Activated CD4-positive, alpha-beta memory T cell treated with anti-CD3 and anti-CD28 coated beads, Interleukin-2, amount 10 ng/mL, durations not matched to agents 7 days and 5 days (primary cell): ENCODE results near the gene DDX59. TPM values are rescaled to one million over a fixed set of nuclear protein-coding genes. Genes with fewer than 3 reads are reported as not detected.

Experiments
- CTCF ChIA-PET: fragments of 350-600 bp; sonication (Branson Sonifier 250); formaldehyde crosslinking; loops from one replicate; lab custom pipeline; 2021; ENCODE audit warnings: antibody characterized with exemption, inconsistent platforms; lab: Charles Lee
- POLR2A ChIA-PET: fragments of 350-600 bp; sonication (Branson Sonifier 250); formaldehyde crosslinking; loops from one replicate; lab custom pipeline; 2021; ENCODE audit warnings: antibody characterized with exemption; lab: Charles Lee
- DNase-seq: peaks from one replicate; pipeline ENCODE4 v3.0.0-alpha.2; 2020
- H3K27ac Mint-ChIP-seq: one replicate; pipeline ENCODE4 v1.8.0; 2021; ENCODE audit warnings: mild to moderate bottlenecking, mixed read lengths
- H3K27me3 Mint-ChIP-seq: one replicate; pipeline ENCODE4 v1.8.0; 2021; ENCODE audit warnings: mixed read lengths
- H3K36me3 Mint-ChIP-seq: one replicate; pipeline ENCODE4 v1.8.0; 2021; ENCODE audit warnings: low read depth, mixed read lengths
- H3K4me1 Mint-ChIP-seq: one replicate; pipeline ENCODE4 v1.8.0; 2021; ENCODE audit warnings: mixed read lengths
- H3K4me3 Mint-ChIP-seq: one replicate; pipeline ENCODE4 v1.8.0; 2021; ENCODE audit warnings: mild to moderate bottlenecking, mixed read lengths
- H3K9me3 Mint-ChIP-seq: one replicate; pipeline ENCODE4 v1.8.0; 2021; ENCODE audit warnings: mixed read lengths
- total RNA-seq, 2 experiments: library from RNA; stranded (reverse); gene quantifications; one replicate each; pipeline ENCODE4 v1.2.3, GENCODE V29; 2021

The DDX59 gene
- total RNA-seq, 2 experiments from 2014 or later = 32.1 to 34.0 TPM

DNA sequence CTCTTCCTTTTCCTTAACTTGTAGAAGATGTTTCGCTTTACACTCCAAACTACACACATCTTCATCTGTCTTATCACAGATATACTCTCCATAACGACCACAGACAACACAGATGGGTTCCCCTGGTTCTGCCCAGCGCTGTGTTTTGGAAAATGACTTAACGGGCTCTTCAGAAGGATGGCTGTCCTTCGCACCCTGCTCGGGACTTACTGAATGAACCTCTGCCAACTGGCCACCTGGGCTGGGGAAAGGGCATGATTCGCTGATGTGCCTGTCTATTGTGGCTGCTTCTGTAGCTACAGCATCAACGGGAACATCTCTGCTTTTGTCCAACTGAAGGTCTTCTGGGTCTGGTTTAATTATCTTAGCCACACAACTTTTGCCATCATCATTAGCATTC, 3.4 kb downstream of the DDX59 start:
- Mint-ChIP-seq H3K4me3 (no peak overlapping the region), H3K4me1 (peaks cover 45% of the 10 kb centered on the region), H3K27me3 (no peaks in the 10 kb centered on the region), H3K9me3 (no peaks in the 10 kb centered on the region), H3K27ac (no peak overlapping the region), H3K36me3 (peaks cover 51% of the 10 kb centered on the region)
- ChIA-PET CTCF (no interaction called here), POLR2A (no interaction called here)
- no peak for DNase-seq

DNA sequence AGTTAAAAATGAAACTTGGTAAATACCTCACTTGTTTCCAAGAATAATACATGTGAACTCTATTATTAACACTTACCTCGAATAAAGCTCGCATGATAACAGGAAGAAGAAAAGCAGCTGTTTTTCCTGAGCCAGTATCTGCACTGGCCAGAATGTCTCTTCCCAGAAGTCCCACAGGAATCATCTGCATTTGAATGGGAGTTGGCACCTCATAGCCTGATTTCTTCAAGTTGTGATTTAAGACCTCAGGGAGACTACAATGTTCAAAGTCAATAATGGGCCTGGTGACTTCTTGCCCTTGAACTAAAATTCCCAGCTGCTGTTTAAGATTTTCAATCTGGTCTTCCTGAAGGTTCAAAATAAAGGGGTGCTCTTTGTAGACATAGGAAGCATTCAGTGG, 3.8 kb downstream of the DDX59 start:
- ChIA-PET CTCF (interaction anchor here (0.7 kb wide), 2 partner anchors 17 to 44 kb away, joined by 4 to 5 read pairs; no protein-coding TSS in a partner anchor), POLR2A (no interaction called here)
- DNase-seq = no peak
- H3K27me3 Mint-ChIP-seq = no peaks in the 10 kb centered on the region
- no peak overlapping the region for H3K4me3 Mint-ChIP-seq
- H3K27ac Mint-ChIP-seq = no peak overlapping the region
- peaks cover 55% of the 10 kb centered on the region for H3K36me3 Mint-ChIP-seq
- no peaks in the 10 kb centered on the region for H3K9me3 Mint-ChIP-seq
- peaks cover 40% of the 10 kb centered on the region for H3K4me1 Mint-ChIP-seq

DNA sequence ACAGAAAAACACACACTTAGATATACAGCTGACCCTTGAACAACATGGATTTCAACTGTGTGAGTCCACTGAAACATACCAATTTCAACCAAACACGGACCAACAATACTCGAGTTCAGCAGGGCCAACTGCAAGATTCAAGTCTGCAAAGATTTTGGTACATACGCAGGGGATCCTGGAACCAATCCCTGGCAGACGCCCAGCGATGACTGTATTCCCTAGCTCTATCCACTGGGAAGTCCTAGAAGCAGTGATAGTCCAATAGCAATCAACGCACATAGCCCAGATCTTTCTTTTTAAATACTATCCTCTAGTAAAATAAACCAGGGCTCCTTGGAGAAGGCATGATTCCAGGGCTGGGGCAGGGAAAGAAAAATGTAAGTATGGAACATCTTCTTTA, 9.0 kb downstream of the DDX59 start:
- POLR2A ChIA-PET = interaction anchor here (5.4 kb wide), 1 partner anchor 9 kb away, joined by 23 read pairs; the partner anchor contains the start of gene DDX59
- Mint-ChIP-seq H3K27ac (no peak overlapping the region), H3K27me3 (no peaks in the 10 kb centered on the region), H3K4me3 (no peak overlapping the region), H3K36me3 (peaks cover 79% of the 10 kb centered on the region), H3K9me3 (no peaks in the 10 kb centered on the region), H3K4me1 (peaks cover 26% of the 10 kb centered on the region)
- no peak for DNase-seq
- CTCF ChIA-PET = interaction anchor here (1.3 kb wide), 1 partner anchor 39 kb away, joined by 3 read pairs; no protein-coding TSS in a partner anchor

DNA sequence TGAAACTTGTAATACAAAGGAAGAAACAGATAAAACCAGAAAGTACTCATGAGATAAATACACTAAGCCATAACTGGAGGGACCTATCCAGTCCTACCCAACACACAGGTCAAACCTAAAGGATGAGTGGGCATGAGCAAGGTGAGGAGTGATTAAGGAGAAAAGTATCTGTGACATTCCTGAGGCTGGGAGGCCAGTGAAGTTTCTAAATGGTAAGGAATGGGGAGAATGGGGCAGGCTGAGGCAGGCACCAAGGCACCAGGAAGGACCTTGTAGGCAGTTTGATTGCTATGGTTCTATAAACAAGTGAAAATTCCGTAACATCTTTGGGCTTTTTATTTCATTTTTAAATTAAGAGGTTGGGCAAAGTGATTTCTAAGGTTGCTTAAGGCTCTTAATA, 10.4 kb downstream of the DDX59 start:
- POLR2A ChIA-PET = interaction anchor here (5.4 kb wide), 1 partner anchor 10 kb away, joined by 23 read pairs; the partner anchor contains the start of gene DDX59

DNA sequence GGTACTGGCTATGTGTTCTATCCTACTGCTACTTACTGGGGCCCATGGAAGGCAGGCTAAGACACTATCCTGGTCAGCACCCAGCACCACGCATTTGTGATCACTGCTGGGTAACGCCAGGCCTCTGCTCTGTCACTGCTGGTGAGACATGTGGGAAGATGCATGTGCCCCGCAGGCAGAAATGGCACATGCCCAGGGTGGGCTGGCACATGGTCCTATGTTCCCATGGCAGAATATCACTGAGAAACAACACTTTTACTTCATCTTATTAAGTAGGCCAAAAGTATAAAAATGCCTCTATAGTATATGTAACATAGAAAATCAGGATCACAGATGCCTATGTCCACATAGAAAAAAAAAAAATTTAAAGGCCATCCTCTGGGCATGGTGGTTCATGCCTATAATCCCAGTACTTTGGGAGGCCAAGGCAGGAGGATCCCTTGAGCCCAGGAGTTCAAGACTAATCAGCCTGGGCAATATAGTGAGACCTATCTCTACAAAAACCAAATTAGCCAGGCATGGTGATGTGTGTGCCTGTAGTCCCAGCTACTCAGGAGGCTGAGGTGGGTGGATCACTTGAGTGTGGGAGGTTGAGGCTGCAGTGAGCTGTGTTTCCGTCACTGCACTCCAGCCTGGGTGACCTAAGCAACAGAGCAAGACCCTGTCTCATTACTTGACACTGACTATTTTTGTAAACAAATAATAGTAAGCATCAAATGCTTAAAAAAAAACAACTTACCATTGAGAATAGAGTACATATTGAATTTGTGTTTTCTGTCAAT, 11.5 kb downstream of the DDX59 start:
- peaks cover 35% of the 10 kb centered on the region for H3K4me1 Mint-ChIP-seq
- no peaks in the 10 kb centered on the region for H3K9me3 Mint-ChIP-seq
- DNase-seq = no peak
- CTCF ChIA-PET = interaction anchor here (1.0 kb wide), 1 partner anchor 12 kb away, joined by 4 read pairs; the partner anchor contains the start of gene DDX59
- H3K27ac Mint-ChIP-seq = no peak overlapping the region
- no peak overlapping the region for H3K4me3 Mint-ChIP-seq
- no peaks in the 10 kb centered on the region for H3K27me3 Mint-ChIP-seq
- POLR2A ChIA-PET = interaction anchor here (5.4 kb wide), 1 partner anchor 11 kb away, joined by 23 read pairs; the partner anchor contains the start of gene DDX59
- H3K36me3 Mint-ChIP-seq = peaks cover 81% of the 10 kb centered on the region

More for the DNA sequence above, 10.4 kb downstream of the DDX59 start:
- CTCF ChIA-PET = interaction anchor here (1.0 to 1.3 kb wide), 2 partner anchors 11 to 37 kb away, joined by 3 to 4 read pairs; partner anchors contain the start of gene DDX59
- H3K27ac Mint-ChIP-seq = no peak overlapping the region
- H3K27me3 Mint-ChIP-seq = no peaks in the 10 kb centered on the region
- no peak for DNase-seq
- H3K4me3 Mint-ChIP-seq = no peak overlapping the region
- H3K36me3 Mint-ChIP-seq = peaks cover 81% of the 10 kb centered on the region
- peaks cover 33% of the 10 kb centered on the region for H3K4me1 Mint-ChIP-seq
- no peaks in the 10 kb centered on the region for H3K9me3 Mint-ChIP-seq

DNA sequence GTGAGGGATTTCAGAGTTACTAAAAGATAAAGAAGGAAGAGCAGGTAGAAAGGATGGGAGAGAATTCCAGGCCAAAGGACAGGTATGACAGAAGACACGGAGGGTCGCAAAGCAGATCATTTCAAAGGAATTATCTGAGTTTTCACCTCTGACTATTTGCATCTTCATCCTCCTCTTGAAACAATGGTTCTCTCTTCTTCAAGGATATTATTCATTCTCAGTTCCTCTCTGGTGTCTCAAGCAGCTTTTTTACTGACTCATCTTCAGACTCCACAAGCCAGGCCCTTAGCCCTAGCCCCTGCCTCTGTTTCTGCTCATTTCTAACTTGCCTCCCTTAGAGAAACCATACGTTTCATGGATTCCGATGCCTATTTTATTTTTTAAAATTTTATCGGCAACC, 15.0 kb downstream of the DDX59 start:
- ChIA-PET CTCF (no interaction called here), POLR2A (no interaction called here)
- no peaks in the 10 kb centered on the region for H3K27me3 Mint-ChIP-seq
- H3K36me3 Mint-ChIP-seq = peaks cover 60% of the 10 kb centered on the region
- no peak overlapping the region for H3K4me3 Mint-ChIP-seq
- H3K27ac Mint-ChIP-seq = peak overlapping the region; percentile 8
- no peaks in the 10 kb centered on the region for H3K9me3 Mint-ChIP-seq
- H3K4me1 Mint-ChIP-seq = peaks cover 35% of the 10 kb centered on the region
- DNase-seq = no peak

DNA sequence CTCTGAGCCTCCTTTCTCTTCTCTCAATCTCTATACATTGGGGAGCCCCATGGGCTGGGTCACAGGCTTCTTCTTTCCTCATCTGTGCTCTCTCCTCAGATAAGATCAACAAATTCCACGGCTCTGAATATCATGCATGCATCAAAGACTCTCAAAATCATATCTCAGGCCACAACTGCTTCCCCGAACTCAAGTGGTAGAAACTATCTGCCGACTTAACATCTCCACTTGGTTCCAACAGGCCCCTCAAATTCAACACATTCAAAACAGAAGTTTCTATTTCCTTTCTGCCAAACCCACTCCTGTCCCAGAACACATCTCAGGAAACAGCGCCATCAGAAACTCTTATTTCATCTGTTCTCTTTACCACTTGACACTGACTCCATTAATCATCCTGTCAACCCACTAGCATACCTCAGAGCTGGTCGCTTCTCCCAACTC, 16.7 kb downstream of the DDX59 start:
- ChIA-PET CTCF (no interaction called here), POLR2A (interaction anchor here (1.1 kb wide), 1 partner anchor 16 kb away, joined by 3 read pairs; the partner anchor contains the start of gene DDX59)
- Mint-ChIP-seq H3K36me3 (peaks cover 54% of the 10 kb centered on the region), H3K4me1 (peaks cover 35% of the 10 kb centered on the region), H3K27ac (peak overlapping the region; percentile 20), H3K4me3 (no peak overlapping the region), H3K9me3 (no peaks in the 10 kb centered on the region), H3K27me3 (no peaks in the 10 kb centered on the region)
- DNase-seq = no peak

DNA sequence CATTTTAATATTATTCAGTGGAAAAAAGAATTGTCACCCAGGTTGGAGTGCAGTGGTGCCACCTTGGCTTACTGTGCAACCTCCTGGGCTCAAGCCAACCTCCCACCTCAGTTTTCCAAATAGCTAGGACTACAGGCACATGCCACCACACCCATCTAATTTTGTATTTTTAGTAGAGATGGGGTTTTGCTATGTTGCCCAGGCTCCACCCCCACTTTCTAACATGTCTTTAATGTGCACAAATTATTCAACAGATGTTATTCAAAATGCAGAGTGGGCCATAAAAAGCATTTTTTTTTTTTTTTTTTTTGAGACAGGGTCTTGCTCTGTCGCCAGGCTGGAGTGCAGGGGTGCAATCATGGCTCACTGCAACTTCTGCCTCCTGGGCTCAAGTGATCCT, 17.3 kb downstream of the DDX59 start:
- Mint-ChIP-seq H3K36me3 (peaks cover 51% of the 10 kb centered on the region), H3K27me3 (no peaks in the 10 kb centered on the region), H3K4me3 (no peak overlapping the region), H3K9me3 (no peaks in the 10 kb centered on the region), H3K4me1 (peaks cover 35% of the 10 kb centered on the region), H3K27ac (no peak overlapping the region)
- POLR2A ChIA-PET = no interaction called here
- CTCF ChIA-PET = no interaction called here
- DNase-seq = no peak

DNA sequence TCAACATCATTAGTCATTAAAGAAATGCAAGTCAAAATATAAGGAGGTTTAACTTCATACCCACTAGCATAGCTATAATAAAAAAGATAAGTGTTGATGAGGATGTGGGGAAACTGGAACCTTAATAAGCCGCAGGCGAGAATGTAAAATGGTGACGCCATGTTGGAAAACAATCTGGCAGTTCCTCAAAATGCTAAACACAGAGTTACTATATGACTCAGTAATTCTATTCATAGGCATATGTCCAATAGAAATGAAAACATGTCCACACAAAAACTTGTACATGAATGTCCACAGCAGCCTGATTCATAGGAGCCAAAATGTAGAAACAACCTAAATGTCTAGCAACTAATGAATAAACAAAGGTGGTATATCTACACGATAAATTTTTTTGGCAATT, 23.2 kb downstream of the DDX59 start:
- Mint-ChIP-seq H3K36me3 (peaks cover 34% of the 10 kb centered on the region), H3K4me3 (no peak overlapping the region), H3K9me3 (no peaks in the 10 kb centered on the region), H3K27ac (no peak overlapping the region), H3K4me1 (peaks cover 2% of the 10 kb centered on the region), H3K27me3 (no peaks in the 10 kb centered on the region)
- DNase-seq = no peak
- ChIA-PET POLR2A (interaction anchor here (0.9 kb wide), 1 partner anchor 23 kb away, joined by 3 read pairs; the partner anchor contains the start of gene DDX59), CTCF (interaction anchor here (1.1 kb wide), 1 partner anchor 334 kb away, joined by 3 read pairs; no protein-coding TSS in a partner anchor)

DNA sequence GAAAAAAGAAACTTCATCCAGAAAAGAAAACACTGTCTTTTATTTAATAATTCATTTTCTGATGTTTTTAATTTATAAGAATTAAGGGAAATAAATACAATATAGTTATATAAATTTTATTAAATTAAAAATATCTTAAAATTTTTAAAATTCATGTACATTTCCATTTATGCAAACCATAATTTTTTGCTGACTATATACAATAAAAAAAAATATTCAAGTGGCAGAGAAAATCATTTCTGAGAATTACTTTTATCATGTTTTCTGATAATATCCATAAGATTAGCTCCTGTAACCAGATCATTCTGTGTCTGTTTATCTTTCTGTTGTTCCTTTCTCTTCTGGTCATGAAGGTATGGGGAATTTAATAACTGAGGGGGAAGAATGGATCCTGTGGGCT, 25.7 kb downstream of the DDX59 start:
- Mint-ChIP-seq H3K9me3 (no peaks in the 10 kb centered on the region), H3K27ac (no peak overlapping the region), H3K4me3 (no peak overlapping the region), H3K36me3 (peaks cover 34% of the 10 kb centered on the region), H3K27me3 (no peaks in the 10 kb centered on the region), H3K4me1 (peaks cover 9% of the 10 kb centered on the region)
- no peak for DNase-seq
- CTCF ChIA-PET = interaction anchor here (0.6 kb wide), 1 partner anchor 22 kb away, joined by 3 read pairs; no protein-coding TSS in a partner anchor
- POLR2A ChIA-PET = interaction anchor here (1.3 kb wide), 1 partner anchor 16 kb away, joined by 4 read pairs; no protein-coding TSS in a partner anchor

DNA sequence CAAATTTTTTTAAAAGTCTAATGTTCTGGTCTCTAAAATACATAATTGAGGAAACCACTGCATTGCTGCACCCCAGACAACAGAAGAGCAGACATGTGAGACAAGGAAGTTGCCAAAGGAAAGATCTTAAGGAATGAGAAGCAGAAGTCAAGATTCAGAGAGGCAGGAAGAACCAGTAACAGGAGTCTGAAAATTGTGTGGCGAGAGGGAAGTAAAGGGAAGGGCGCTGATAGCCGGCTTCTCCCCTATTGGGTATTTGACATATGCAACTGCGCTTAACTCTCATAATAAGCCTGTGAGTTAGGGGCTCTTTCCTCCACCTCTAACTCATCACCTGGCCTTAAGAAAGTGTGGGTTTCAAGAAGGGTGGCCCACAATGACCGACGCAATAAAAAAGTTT, 27.2 kb downstream of the DDX59 start:
- DNase-seq = no peak
- peaks cover 13% of the 10 kb centered on the region for H3K4me1 Mint-ChIP-seq
- ChIA-PET CTCF (interaction anchor here (1.0 kb wide), 1 partner anchor 27 kb away, joined by 3 read pairs; the partner anchor contains the start of gene DDX59), POLR2A (interaction anchor here (1.3 kb wide), 1 partner anchor 15 kb away, joined by 4 read pairs; no protein-coding TSS in a partner anchor)
- no peaks in the 10 kb centered on the region for H3K9me3 Mint-ChIP-seq
- H3K27me3 Mint-ChIP-seq = no peaks in the 10 kb centered on the region
- H3K36me3 Mint-ChIP-seq = peaks cover 25% of the 10 kb centered on the region
- H3K27ac Mint-ChIP-seq = no peak overlapping the region
- no peak overlapping the region for H3K4me3 Mint-ChIP-seq

DNA sequence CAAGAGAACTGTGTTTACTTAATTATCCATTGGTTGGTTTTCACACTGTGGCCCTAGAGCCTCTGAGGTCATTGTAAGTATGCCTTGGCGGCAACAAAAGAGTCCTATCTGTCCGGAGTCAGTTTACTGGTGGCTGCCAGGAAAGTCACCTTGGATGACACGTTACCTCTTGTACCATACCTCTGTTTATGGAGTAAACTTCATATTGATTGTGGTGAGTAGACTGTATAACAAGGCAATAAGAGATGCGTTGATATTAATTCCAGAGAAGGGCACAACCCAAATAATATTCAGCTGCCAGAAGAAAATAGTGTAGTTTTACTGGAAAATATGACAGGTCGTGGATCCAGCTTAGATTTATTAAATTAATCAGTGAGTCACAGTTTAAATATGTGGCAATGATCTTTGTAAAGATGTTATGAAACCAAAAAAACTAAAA, 28.7 kb downstream of the DDX59 start:
- Mint-ChIP-seq H3K27me3 (no peaks in the 10 kb centered on the region), H3K27ac (no peak overlapping the region), H3K9me3 (no peaks in the 10 kb centered on the region), H3K4me1 (peaks cover 13% of the 10 kb centered on the region), H3K4me3 (no peak overlapping the region), H3K36me3 (peaks cover 13% of the 10 kb centered on the region)
- no peak for DNase-seq
- ChIA-PET CTCF (interaction anchor here (0.6 kb wide), 1 partner anchor 16 kb away, joined by 3 read pairs; no protein-coding TSS in a partner anchor), POLR2A (interaction anchor here (1.0 kb wide), 1 partner anchor 29 kb away, joined by 3 read pairs; no protein-coding TSS in a partner anchor)
